SK-N-SH (cell line): ENCODE measurements around the gene BAAT. TPM values are rescaled to one million over a fixed set of nuclear protein-coding genes. Genes with fewer than 3 reads are reported as not detected.
A peak's percentile ranks its signal among the peaks of the same experiment; 100 is the strongest.

ENCODE experiments used
- CTCF ChIA-PET: fragments of 300-600, 350-600 bp; formaldehyde crosslinking; extraction: SDS; loops from one replicate; lab custom pipeline; 2021; lab: Yijun Ruan, JAX
- POLR2A ChIA-PET: fragments of 350-600 bp; sonication (Branson Sonifier 250); formaldehyde crosslinking; extraction: SDS; loops from one replicate; lab custom pipeline; 2020; ENCODE audit warnings: antibody characterized with exemption, inconsistent platforms; lab: Yijun Ruan, JAX
- DNase-seq: peaks from one replicate; pipeline ENCODE4 v3.0.0; 2012
- H2AFZ ChIP-seq: fragments of 200-600 bp; sonication (generic); 2 replicates; pipeline ENCODE4 v1.8.1; 2016; ENCODE audit warnings: antibody characterized with exemption, mild to moderate bottlenecking, low read depth
- H3F3A ChIP-seq: fragments of 200-600 bp; sonication (generic); replicated peaks from 2 replicates; pipeline ENCODE3; 2016; ENCODE audit warnings: antibody characterized with exemption, mild to moderate bottlenecking; ENCODE audit not compliant: insufficient read depth
- H3K27ac ChIP-seq, 2 experiments: fragments of 200-500 bp in 1 of 2; fragments of 200-600 bp in 1 of 2; sonication (Bioruptor generic) in 1 of 2; sonication (generic), shearing (Covaris generic) in 1 of 2; 2 replicates each; pipeline versions ENCODE4 v1.5.1 to v1.6.1; 2014 to 2016; ENCODE audit warnings: low read depth in 2 of 2, inconsistent platforms in 1 of 2, low read length in 1 of 2, mild to moderate bottlenecking in 1 of 2, mixed read lengths in 1 of 2
- H3K27me3 ChIP-seq: fragments of 200-600 bp; sonication (generic), shearing (Covaris generic); 2 replicates; pipeline ENCODE4 v1.6.1; 2016; ENCODE audit warnings: mixed run types; ENCODE audit not compliant: insufficient read depth
- H3K36me3 ChIP-seq, 2 experiments: fragments of 200-500 bp in 1 of 2; fragments of 200-600 bp in 1 of 2; sonication (Bioruptor generic) in 1 of 2; sonication (generic) in 1 of 2; replicated peaks in 1 of 2; 2 replicates each; pipeline versions ENCODE3 to v1.5.1; 2014 to 2016; ENCODE audit warnings: low read length in 1 of 2, mild to moderate bottlenecking in 1 of 2; ENCODE audit not compliant: insufficient read depth in 2 of 2, control insufficient read depth in 1 of 2
- H3K4me1 ChIP-seq, 2 experiments: fragments of 200-500 bp in 1 of 2; fragments of 200-600 bp in 1 of 2; sonication (Bioruptor generic) in 1 of 2; sonication (generic), shearing (Covaris generic) in 1 of 2; 2 replicates each; pipeline versions ENCODE4 v1.5.1 to v1.6.1; 2014 to 2016; ENCODE audit warnings: low read depth in 1 of 2, low read length in 1 of 2, mixed run types in 1 of 2; ENCODE audit not compliant: insufficient read depth in 2 of 2, control insufficient read depth in 1 of 2
- H3K4me2 ChIP-seq: fragments of 200-600 bp; sonication (generic), shearing (Covaris generic); 2 replicates; pipeline ENCODE4 v1.6.1; 2017; ENCODE audit warnings: mixed run types
- H3K4me3 ChIP-seq, 2 experiments: fragments of 200-500 bp in 1 of 2; fragments of 200-600 bp in 1 of 2; sonication (Bioruptor generic) in 1 of 2; sonication (generic), shearing (Covaris generic) in 1 of 2; 2 replicates each; pipeline versions ENCODE4 v1.5.1 to v1.8.1; 2014 to 2016; ENCODE audit warnings: low read depth in 2 of 2, inconsistent platforms in 1 of 2, low read length in 1 of 2, mild to moderate bottlenecking in 1 of 2, mixed read lengths in 1 of 2, moderate library complexity in 1 of 2
- H3K79me2 ChIP-seq: fragments of 200-600 bp; sonication (generic); 2 replicates; pipeline ENCODE4 v1.8.1; 2017; ENCODE audit warnings: mild to moderate bottlenecking; ENCODE audit not compliant: insufficient read depth
- H3K9ac ChIP-seq: fragments of 200-600 bp; sonication (generic); 2 replicates; pipeline ENCODE4 v1.6.1; 2017; ENCODE audit warnings: mixed run types
- H3K9me2 ChIP-seq: fragments of 200-600 bp; sonication (generic); 2 replicates; pipeline ENCODE4 v1.6.1; 2017; ENCODE audit warnings: mixed run types
- H3K9me3 ChIP-seq: fragments of 200-600 bp; sonication (generic); 2 replicates; pipeline ENCODE4 v1.6.1; 2017; ENCODE audit warnings: mixed run types, mild to moderate bottlenecking, moderate library complexity
- H4K20me1 ChIP-seq: fragments of 200-600 bp; sonication (generic); 2 replicates; pipeline ENCODE4 v1.6.1; 2017; ENCODE audit warnings: mild to moderate bottlenecking, mixed run types; ENCODE audit not compliant: insufficient read depth
- EP300 ChIP-seq, 2 experiments: IDR thresholded peaks; 2 replicates each; pipeline versions ENCODE4 v1.4.0 to v1.6.1; 2012; ENCODE audit warnings: borderline replicate concordance in 1 of 2, low read depth in 1 of 2, low read length in 1 of 2
- FOSL2 ChIP-seq: IDR thresholded peaks from 2 replicates; pipeline ENCODE4 v1.4.0; 2012; ENCODE audit warnings: low read depth, mild to moderate bottlenecking, moderate library complexity, borderline replicate concordance
- JUND ChIP-seq: IDR thresholded peaks from 2 replicates; pipeline ENCODE4 v1.4.0; 2012
- NFIC ChIP-seq: IDR thresholded peaks from 2 replicates; pipeline ENCODE4 v1.4.0; 2012; ENCODE audit warnings: borderline replicate concordance
- POLR2AphosphoS5 ChIP-seq: IDR thresholded peaks from 2 replicates; pipeline ENCODE4 v1.6.1; 2012; ENCODE audit warnings: low read depth, low read length
- RXRA ChIP-seq: IDR thresholded peaks from 2 replicates; pipeline ENCODE4 v1.4.0; 2012; ENCODE audit warnings: low read depth, mild to moderate bottlenecking, borderline replicate concordance
- SMC3 ChIP-seq: IDR thresholded peaks from 2 replicates; pipeline ENCODE4 v1.6.1; 2012; ENCODE audit warnings: low read depth, low read length, improper control_type of control experiment
- TAF1 ChIP-seq: IDR thresholded peaks from 2 replicates; pipeline ENCODE4 v1.6.1; 2012; ENCODE audit warnings: low read depth, mild to moderate bottlenecking, low read length, moderate library complexity, borderline replicate concordance
- TCF12 ChIP-seq: IDR thresholded peaks from 2 replicates; pipeline ENCODE4 v1.4.0; 2012
- TEAD4 ChIP-seq: IDR thresholded peaks from 2 replicates; pipeline ENCODE4 v1.4.0; 2012; ENCODE audit warnings: mild to moderate bottlenecking, borderline replicate concordance; ENCODE audit not compliant: insufficient read depth
- YY1 ChIP-seq: IDR thresholded peaks from 2 replicates; pipeline ENCODE4 v1.4.0; 2012; ENCODE audit warnings: low read depth, mild to moderate bottlenecking
- WGBS: methylation state at CpG from one replicate; pipeline ENCODE4 v1.1.6; 2017; ENCODE audit warnings: low lambda C conversion rate; 5-methylcytosine and 5-hydroxymethylcytosine counted together
- polyA plus RNA-seq, 3 experiments: library from polyadenylated mRNA; depleted of rRNA; stranded (reverse); fragments of >200 nt; gene quantifications; 2 replicates each; pipeline ENCODE4 v1.2.3, GENCODE V29; 2012
- TF ChIP-seq, protein P1 (sequence below): fragments of 150-350 bp; IDR thresholded peaks from 2 replicates; pipeline ENCODE4 v1.6.1; 2017; ENCODE audit warnings: antibody characterized with exemption, low read length, low read depth, borderline replicate concordance
- TF ChIP-seq, protein P2 (sequence below): IDR thresholded peaks from 2 replicates; pipeline ENCODE4; 2012
- TF ChIP-seq, protein P3 (sequence below): fragments of 200-600 bp; sonication (generic); IDR thresholded peaks from 2 replicates; pipeline ENCODE4 v1.6.1; 2017; ENCODE audit warnings: antibody characterized with exemption, mild to moderate bottlenecking, moderate library complexity
- TF ChIP-seq, protein P4 (sequence below): IDR thresholded peaks from 2 replicates; pipeline ENCODE4 v1.6.1; 2012; ENCODE audit warnings: mild to moderate bottlenecking, low read depth, low read length, moderate library complexity
- TF ChIP-seq, protein P5 (sequence below): IDR thresholded peaks from 2 replicates; pipeline ENCODE4 v1.4.0; 2012; ENCODE audit warnings: low read depth, borderline replicate concordance
- TF ChIP-seq, protein P6 (sequence below): IDR thresholded peaks from 2 replicates; pipeline ENCODE4 v1.4.0; 2012; ENCODE audit warnings: low read depth

Gene BAAT
- polyA plus RNA-seq, 1 of the 3 experiments (the other 2 are of a cell fraction), result 0.02 TPM

DNA sequence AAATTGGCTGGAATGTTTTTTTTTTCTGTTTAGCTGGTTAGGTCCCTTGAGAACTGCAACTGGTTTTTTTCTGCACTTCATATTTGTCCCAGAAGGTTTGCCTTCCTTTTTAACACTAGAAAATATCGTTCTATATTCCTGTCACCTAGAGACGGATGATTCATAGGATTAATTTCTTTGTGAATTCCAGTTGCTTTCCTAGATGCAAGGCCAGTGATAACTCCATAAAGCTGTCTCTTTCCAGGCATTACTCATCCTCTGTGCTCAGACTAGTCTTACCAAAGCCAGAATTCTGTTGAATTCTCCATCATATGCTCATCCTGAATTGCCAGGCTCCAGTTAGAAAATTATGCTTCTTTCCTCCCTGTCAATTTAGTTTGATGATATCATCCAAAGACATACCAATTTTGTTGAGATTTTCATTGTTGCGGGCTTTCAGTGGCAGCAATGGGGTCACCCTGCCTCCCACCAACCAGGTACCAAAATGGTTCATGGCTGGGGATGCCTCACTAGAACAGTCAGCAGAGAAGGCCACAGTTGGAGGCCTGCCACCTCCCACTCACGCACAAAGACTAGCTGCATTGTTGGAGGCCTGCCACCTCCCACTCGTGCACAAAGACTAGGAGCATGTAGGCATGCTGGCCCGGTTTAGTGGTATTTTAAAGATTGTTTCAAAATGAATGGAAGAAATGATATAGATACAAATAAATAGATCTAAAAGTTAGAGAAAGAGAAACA lies 8.5 kb downstream of the BAAT start:
- Histone ChIP-seq H3K9ac (peak overlapping the region; percentile 45; the same call in 1 of the 2 replicates), H3K79me2 (no peaks in the 10 kb centered on the region), H3K36me3 (no peaks in the 10 kb centered on the region), H3K9me2 (no peaks in the 10 kb centered on the region), H3K9me3 (peaks cover 7% of the 10 kb centered on the region; the same call in 1 of the 2 replicates), H3K4me3 (no peak overlapping the region), H3K4me2 (peak overlapping the region; percentile 69), H3K27ac (peak overlapping the region in 1 of 2 experiments; percentile 84; a peak in 2 of 4 replicates), H3K4me1 (peaks cover 0 to 14% of the 10 kb centered on the region in 2 experiments; a peak in 2 of 4 replicates), H2AFZ (peak overlapping the region; percentile 59; the same call in 1 of the 2 replicates), H3K27me3 (no peaks in the 10 kb centered on the region), H3F3A (peaks cover 23% of the 10 kb centered on the region), H4K20me1 (no peaks in the 10 kb centered on the region)
- POLR2A ChIA-PET, result no interaction called here
- DNase-seq, result no peak
- CTCF ChIA-PET, result interaction anchor here (0.6 to 1.0 kb wide), 2 partner anchors 12 to 65 kb away, joined by 3 read pairs; no protein-coding TSS in a partner anchor
- TF ChIP-seq, protein P1, sequence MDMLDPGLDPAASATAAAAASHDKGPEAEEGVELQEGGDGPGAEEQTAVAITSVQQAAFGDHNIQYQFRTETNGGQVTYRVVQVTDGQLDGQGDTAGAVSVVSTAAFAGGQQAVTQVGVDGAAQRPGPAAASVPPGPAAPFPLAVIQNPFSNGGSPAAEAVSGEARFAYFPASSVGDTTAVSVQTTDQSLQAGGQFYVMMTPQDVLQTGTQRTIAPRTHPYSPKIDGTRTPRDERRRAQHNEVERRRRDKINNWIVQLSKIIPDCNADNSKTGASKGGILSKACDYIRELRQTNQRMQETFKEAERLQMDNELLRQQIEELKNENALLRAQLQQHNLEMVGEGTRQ, result no peak
- TF ChIP-seq YY1 (0 out of 2 replicates have a peak, but pooled peaks have one; percentile 24), EP300 (IDR thresholded peaks at IDR 0.05; ENCODE audit: borderline replicate concordance in 1 of 2, low read depth in 1 of 2, low read length in 1 of 2) (peak in 1 of 2 experiments; percentile 60; a peak in 1 of 4 replicates), RXRA (0 out of 2 replicates have a peak, but pooled peaks have one; percentile 13), TEAD4 (peak; percentile 58; the same call in 1 of the 2 replicates), FOSL2 (peak; percentile 87), NFIC (peak; percentile 38; the same call in 1 of the 2 replicates), TCF12 (peak; percentile 60), POLR2AphosphoS5 (peak; percentile 33; the same call in 1 of the 2 replicates), TAF1 (no peak), SMC3 (no peak), JUND (peak; percentile 88)
- TF ChIP-seq, protein P2, sequence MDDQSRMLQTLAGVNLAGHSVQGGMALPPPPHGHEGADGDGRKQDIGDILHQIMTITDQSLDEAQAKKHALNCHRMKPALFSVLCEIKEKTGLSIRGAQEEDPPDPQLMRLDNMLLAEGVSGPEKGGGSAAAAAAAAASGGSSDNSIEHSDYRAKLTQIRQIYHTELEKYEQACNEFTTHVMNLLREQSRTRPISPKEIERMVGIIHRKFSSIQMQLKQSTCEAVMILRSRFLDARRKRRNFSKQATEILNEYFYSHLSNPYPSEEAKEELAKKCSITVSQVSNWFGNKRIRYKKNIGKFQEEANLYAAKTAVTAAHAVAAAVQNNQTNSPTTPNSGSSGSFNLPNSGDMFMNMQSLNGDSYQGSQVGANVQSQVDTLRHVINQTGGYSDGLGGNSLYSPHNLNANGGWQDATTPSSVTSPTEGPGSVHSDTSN, result peak; percentile 86
- TF ChIP-seq, protein P3, sequence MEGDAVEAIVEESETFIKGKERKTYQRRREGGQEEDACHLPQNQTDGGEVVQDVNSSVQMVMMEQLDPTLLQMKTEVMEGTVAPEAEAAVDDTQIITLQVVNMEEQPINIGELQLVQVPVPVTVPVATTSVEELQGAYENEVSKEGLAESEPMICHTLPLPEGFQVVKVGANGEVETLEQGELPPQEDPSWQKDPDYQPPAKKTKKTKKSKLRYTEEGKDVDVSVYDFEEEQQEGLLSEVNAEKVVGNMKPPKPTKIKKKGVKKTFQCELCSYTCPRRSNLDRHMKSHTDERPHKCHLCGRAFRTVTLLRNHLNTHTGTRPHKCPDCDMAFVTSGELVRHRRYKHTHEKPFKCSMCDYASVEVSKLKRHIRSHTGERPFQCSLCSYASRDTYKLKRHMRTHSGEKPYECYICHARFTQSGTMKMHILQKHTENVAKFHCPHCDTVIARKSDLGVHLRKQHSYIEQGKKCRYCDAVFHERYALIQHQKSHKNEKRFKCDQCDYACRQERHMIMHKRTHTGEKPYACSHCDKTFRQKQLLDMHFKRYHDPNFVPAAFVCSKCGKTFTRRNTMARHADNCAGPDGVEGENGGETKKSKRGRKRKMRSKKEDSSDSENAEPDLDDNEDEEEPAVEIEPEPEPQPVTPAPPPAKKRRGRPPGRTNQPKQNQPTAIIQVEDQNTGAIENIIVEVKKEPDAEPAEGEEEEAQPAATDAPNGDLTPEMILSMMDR, result no peak
- TF ChIP-seq, protein P4, sequence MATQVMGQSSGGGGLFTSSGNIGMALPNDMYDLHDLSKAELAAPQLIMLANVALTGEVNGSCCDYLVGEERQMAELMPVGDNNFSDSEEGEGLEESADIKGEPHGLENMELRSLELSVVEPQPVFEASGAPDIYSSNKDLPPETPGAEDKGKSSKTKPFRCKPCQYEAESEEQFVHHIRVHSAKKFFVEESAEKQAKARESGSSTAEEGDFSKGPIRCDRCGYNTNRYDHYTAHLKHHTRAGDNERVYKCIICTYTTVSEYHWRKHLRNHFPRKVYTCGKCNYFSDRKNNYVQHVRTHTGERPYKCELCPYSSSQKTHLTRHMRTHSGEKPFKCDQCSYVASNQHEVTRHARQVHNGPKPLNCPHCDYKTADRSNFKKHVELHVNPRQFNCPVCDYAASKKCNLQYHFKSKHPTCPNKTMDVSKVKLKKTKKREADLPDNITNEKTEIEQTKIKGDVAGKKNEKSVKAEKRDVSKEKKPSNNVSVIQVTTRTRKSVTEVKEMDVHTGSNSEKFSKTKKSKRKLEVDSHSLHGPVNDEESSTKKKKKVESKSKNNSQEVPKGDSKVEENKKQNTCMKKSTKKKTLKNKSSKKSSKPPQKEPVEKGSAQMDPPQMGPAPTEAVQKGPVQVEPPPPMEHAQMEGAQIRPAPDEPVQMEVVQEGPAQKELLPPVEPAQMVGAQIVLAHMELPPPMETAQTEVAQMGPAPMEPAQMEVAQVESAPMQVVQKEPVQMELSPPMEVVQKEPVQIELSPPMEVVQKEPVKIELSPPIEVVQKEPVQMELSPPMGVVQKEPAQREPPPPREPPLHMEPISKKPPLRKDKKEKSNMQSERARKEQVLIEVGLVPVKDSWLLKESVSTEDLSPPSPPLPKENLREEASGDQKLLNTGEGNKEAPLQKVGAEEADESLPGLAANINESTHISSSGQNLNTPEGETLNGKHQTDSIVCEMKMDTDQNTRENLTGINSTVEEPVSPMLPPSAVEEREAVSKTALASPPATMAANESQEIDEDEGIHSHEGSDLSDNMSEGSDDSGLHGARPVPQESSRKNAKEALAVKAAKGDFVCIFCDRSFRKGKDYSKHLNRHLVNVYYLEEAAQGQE, result peak; percentile 33; the same call in 1 of the 2 replicates
- TF ChIP-seq, protein P5, sequence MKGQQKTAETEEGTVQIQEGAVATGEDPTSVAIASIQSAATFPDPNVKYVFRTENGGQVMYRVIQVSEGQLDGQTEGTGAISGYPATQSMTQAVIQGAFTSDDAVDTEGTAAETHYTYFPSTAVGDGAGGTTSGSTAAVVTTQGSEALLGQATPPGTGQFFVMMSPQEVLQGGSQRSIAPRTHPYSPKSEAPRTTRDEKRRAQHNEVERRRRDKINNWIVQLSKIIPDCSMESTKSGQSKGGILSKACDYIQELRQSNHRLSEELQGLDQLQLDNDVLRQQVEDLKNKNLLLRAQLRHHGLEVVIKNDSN, result no peak
- TF ChIP-seq, protein P6, sequence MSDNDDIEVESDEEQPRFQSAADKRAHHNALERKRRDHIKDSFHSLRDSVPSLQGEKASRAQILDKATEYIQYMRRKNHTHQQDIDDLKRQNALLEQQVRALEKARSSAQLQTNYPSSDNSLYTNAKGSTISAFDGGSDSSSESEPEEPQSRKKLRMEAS, result peak; percentile 47
- 15% methylated on average over 6 of the region's 6 CpGs for WGBS
